Stimulated activated CD8-positive, alpha-beta memory T cell treated with anti-CD3 and anti-CD28 coated beads, Interleukin-15, amount 100 ng/mL, for 24 hours (primary cell): ENCODE data around the gene SOX4.

ENCODE experiments used
- DNase-seq: peaks from one replicate; pipeline ENCODE4 v3.0.0-alpha.2; 2020; ENCODE audit warnings: low read depth

The SOX4 gene

GRCh38 chr6:21593927-21594415 is 420 bp downstream of the SOX4 start:
- peak; percentile 2 for DNase-seq

- peak; percentile 8 for DNase-seq
These were observed 1.1 kb downstream of the SOX4 start for GRCh38 chr6:21594416-21595281.

GRCh38 chr6:21595285-21596144 is 2.0 kb downstream of the SOX4 start:
- no peak for DNase-seq

GRCh38 chr6:21596145-21596948 is 2.8 kb downstream of the SOX4 start:
- peak; percentile 11 for DNase-seq

- DNase-seq, result no peak
These were observed 3.6 kb downstream of the SOX4 start for GRCh38 chr6:21596949-21597682.

- no peak for DNase-seq
These were observed 4.5 kb downstream of the SOX4 start for GRCh38 chr6:21597801-21598673.

GRCh38 chr6:21598674-21599023 is 5.1 kb downstream of the SOX4 start:
- no peak for DNase-seq

GRCh38 chr6:21599051-21599696 is 5.6 kb downstream of the SOX4 start:
- no peak for DNase-seq

GRCh38 chr6:21601339-21601923 is 7.9 kb downstream of the SOX4 start:
- DNase-seq, result no peak

GRCh38 chr6:21601932-21602390 is 8.4 kb downstream of the SOX4 start:
- no peak for DNase-seq

- DNase-seq, result no peak
These were observed 9.8 kb downstream of the SOX4 start for GRCh38 chr6:21603082-21603952.

GRCh38 chr6:21604081-21604480 is 10.5 kb downstream of the SOX4 start:
- DNase-seq, result no peak

- DNase-seq, result no peak
These were observed 11.6 kb downstream of the SOX4 start for GRCh38 chr6:21605166-21605565.

GRCh38 chr6:21608601-21609000 is 15.1 kb downstream of the SOX4 start:
- DNase-seq, result no peak

GRCh38 chr6:21609881-21610329 is 16.4 kb downstream of the SOX4 start:
- no peak for DNase-seq

- no peak for DNase-seq
These were observed 16.8 kb downstream of the SOX4 start for GRCh38 chr6:21610341-21610740.

- DNase-seq, result no peak
These were observed 17.9 kb downstream of the SOX4 start for GRCh38 chr6:21611485-21611884.

- DNase-seq, result no peak
These were observed 18.7 kb downstream of the SOX4 start for GRCh38 chr6:21612067-21612745.
